ENCODE data around the gene CACNA2D2. TPM values are rescaled to one million over a fixed set of nuclear protein-coding genes. Genes with fewer than 3 reads are reported as not detected.

The CACNA2D2 gene
- total RNA-seq, 1 experiment from 2014 or later: 27.7 TPM

DNA sequence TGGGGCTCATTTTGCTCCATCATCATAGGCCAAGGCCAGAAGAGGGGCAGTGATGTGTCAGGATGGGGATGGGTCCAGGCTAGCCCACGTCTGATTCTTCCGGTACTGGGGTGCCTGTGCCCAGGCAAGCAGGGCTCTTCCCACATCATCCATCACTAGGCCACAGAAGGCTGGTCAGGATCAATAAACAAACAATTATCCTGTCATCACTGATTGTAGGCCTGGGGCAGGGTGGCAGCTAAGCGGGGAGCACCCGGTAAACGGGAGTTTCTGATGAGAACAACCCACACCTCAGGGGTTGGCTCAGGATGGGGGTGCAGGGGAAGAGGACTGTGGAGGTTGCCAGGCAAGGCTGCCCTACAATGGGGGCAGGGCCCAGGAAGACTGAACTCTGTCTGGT lies 18.1 kb upstream of the CACNA2D2 start:
- peak overlapping the region in 1 of 3 experiments; percentile 70; a peak in 1 of 7 replicates for H3K27ac Mint-ChIP-seq
- Histone ChIP-seq H3K4ac (ENCODE audit: low read depth, low read length) (no peak overlapping the region), H3T11ph (ENCODE audit: low read length) (no peak overlapping the region), H3K18ac (ENCODE audit: insufficient read length, low read depth, low read length) (no peak overlapping the region), H2BK20ac (ENCODE audit: low read depth, low read length, poor library complexity, severe bottlenecking) (no peak overlapping the region), H4K8ac (replicated peaks; ENCODE audit: insufficient read length, low read depth, low read length) (no peak overlapping the region), H3K23me2 (ENCODE audit: insufficient read length, low read depth, low read length, poor library complexity, severe bottlenecking) (peaks cover 1% of the 10 kb centered on the region), H2AK5ac (ENCODE audit: insufficient read length, low read length) (no peak overlapping the region), H4K91ac (ENCODE audit: insufficient read length, low read depth, low read length) (no peak overlapping the region), H3K4me2 (ENCODE audit: insufficient read depth, insufficient read length, low read length) (no peak overlapping the region), H3K23ac (ENCODE audit: insufficient read length, low read depth, low read length) (no peak overlapping the region), H2BK120ac (ENCODE audit: low read depth, low read length, poor library complexity, severe bottlenecking) (no peak overlapping the region), H3K56ac (ENCODE audit: insufficient read length, low read depth, low read length) (no peak overlapping the region), H2BK5ac (ENCODE audit: insufficient read length, low read length) (no peak overlapping the region), H4K20me1 (ENCODE audit: control insufficient read depth, insufficient read depth, insufficient read length) (peaks cover 2% of the 10 kb centered on the region), H2AFZ (ENCODE audit: low read length) (no peak overlapping the region), H3K4me1 (ENCODE audit: insufficient read depth, low read length) (peaks cover 17% of the 10 kb centered on the region; the same call in 1 of the 2 replicates), H3K27me3 (ENCODE audit: insufficient read depth, low read length) (no peaks in the 10 kb centered on the region), H3K79me1 (ENCODE audit: insufficient read depth, low read depth, low read length, poor library complexity, severe bottlenecking) (no peaks in the 10 kb centered on the region), H2BK15ac (ENCODE audit: low read depth, low read length) (no peak overlapping the region), H3K9ac (ENCODE audit: extremely low read depth, insufficient read length, low read length) (no peak overlapping the region), H3K27ac (ENCODE audit: insufficient read length, low read depth, low read length) (no peak overlapping the region), H4K5ac (ENCODE audit: insufficient read length, low read depth, low read length) (no peak overlapping the region), H3K14ac (ENCODE audit: insufficient read depth, low read length) (no peak overlapping the region), H3K79me2 (ENCODE audit: insufficient read depth, low read length) (no peaks in the 10 kb centered on the region), H3K9me3 (ENCODE audit: control insufficient read depth, low read depth, low read length) (no peaks in the 10 kb centered on the region), H2BK12ac (ENCODE audit: insufficient read length, low read depth, low read length) (no peak overlapping the region)
- H3K4me1 Mint-ChIP-seq: peaks cover 85 to 88% of the 10 kb centered on the region in 2 experiments
- TF ChIP-seq, protein P1, sequence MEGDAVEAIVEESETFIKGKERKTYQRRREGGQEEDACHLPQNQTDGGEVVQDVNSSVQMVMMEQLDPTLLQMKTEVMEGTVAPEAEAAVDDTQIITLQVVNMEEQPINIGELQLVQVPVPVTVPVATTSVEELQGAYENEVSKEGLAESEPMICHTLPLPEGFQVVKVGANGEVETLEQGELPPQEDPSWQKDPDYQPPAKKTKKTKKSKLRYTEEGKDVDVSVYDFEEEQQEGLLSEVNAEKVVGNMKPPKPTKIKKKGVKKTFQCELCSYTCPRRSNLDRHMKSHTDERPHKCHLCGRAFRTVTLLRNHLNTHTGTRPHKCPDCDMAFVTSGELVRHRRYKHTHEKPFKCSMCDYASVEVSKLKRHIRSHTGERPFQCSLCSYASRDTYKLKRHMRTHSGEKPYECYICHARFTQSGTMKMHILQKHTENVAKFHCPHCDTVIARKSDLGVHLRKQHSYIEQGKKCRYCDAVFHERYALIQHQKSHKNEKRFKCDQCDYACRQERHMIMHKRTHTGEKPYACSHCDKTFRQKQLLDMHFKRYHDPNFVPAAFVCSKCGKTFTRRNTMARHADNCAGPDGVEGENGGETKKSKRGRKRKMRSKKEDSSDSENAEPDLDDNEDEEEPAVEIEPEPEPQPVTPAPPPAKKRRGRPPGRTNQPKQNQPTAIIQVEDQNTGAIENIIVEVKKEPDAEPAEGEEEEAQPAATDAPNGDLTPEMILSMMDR (conservative IDR thresholded peaks at IDR 0.05): no peak
- DNase-seq: no peak
- H3K9me3 Mint-ChIP-seq: no peaks in the 10 kb centered on the region
- WGBS (ENCODE audit: extremely low coverage, insufficient read length, low lambda C conversion rate): no CpG with 5 or more reads among the region's 5 CpGs
- H3K4me3 Mint-ChIP-seq: no peak overlapping the region
- no peaks in the 10 kb centered on the region; the same call in 1 of the 2 replicates for H3K27me3 Mint-ChIP-seq (ENCODE audit: low read depth)
- no peaks in the 10 kb centered on the region for H3K36me3 Mint-ChIP-seq (ENCODE audit: insufficient read depth in 1 of 3, low read depth in 3 of 3)
